Stomach (tissue), 4 donors: Measurements from ENCODE around the gene ARSG.

Source experiments
- POLR2A ChIP-seq, 4 donors: fragments of 450-650 bp; IDR thresholded peaks; one replicate each; pipeline ENCODE4 v1.6.1; 2016; ENCODE audit warnings: antibody characterized with exemption in 4 of 4, control low read depth in 2 of 4, mild to moderate bottlenecking in 1 of 4, moderate library complexity in 1 of 4
- POLR2AphosphoS5 ChIP-seq, 3 donors: sonication (generic); formaldehyde crosslinking; IDR thresholded peaks; one replicate each; pipeline ENCODE4 v1.6.1; 2016; ENCODE audit warnings: antibody characterized with exemption in 3 of 3
- TF ChIP-seq, protein P1 (sequence below), 7 experiments: fragments of 450-650 bp in 4 of 7; fragments of 200-600 bp in 3 of 7; sonication (generic) in 3 of 7; IDR thresholded peaks; one replicate each; pipeline ENCODE4 v1.5.1; 2016 to 2019; ENCODE audit warnings: antibody characterized with exemption in 7 of 7, control low read depth in 2 of 7, mild to moderate bottlenecking in 1 of 7

DNA sequence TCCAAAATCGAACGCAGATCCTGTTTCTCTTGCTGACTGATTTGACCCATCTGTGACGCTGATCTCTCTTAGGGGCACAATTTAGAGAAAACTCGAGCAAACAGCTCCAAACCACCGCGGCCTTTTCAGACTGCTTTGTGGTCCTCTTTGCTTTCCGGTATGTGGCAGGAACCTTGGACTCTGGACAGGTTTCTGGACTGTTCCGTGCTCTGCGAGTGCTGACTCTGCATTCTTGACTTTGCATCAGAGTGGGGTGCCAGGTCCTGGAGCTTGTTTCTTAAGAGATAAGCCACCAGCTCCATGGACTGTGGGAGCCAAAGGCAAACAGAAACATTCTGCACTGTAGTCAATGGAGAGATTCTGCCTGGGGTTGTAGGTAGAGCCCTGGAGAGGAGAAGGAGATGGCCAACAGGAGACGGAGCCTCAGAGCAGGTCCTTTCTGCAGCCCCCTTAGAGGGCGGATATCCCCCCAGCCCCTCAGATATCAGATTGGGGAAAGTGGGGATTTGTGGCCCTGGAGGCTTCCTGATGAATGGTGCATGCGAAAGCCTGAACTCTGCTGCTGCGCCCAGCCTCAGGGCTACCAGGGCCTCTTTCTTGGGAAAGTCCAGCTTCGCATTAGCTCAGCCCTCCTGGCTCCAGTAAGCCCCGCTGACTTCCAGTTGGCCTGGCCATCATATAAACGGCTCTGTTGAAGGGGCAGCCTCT lies 100.4 kb downstream of the ARSG start:
- TF ChIP-seq, protein P1, sequence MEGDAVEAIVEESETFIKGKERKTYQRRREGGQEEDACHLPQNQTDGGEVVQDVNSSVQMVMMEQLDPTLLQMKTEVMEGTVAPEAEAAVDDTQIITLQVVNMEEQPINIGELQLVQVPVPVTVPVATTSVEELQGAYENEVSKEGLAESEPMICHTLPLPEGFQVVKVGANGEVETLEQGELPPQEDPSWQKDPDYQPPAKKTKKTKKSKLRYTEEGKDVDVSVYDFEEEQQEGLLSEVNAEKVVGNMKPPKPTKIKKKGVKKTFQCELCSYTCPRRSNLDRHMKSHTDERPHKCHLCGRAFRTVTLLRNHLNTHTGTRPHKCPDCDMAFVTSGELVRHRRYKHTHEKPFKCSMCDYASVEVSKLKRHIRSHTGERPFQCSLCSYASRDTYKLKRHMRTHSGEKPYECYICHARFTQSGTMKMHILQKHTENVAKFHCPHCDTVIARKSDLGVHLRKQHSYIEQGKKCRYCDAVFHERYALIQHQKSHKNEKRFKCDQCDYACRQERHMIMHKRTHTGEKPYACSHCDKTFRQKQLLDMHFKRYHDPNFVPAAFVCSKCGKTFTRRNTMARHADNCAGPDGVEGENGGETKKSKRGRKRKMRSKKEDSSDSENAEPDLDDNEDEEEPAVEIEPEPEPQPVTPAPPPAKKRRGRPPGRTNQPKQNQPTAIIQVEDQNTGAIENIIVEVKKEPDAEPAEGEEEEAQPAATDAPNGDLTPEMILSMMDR (IDR thresholded peaks at IDR 0.05), result no peak
- no peak for TF ChIP-seq POLR2A (IDR thresholded peaks at IDR 0.05)
- no peak for TF ChIP-seq POLR2AphosphoS5 (IDR thresholded peaks at IDR 0.05)
